ENCODE measurements around the gene TMBIM6.
A peak's percentile ranks its signal among the peaks of the same experiment; 100 is the strongest.

DNA sequence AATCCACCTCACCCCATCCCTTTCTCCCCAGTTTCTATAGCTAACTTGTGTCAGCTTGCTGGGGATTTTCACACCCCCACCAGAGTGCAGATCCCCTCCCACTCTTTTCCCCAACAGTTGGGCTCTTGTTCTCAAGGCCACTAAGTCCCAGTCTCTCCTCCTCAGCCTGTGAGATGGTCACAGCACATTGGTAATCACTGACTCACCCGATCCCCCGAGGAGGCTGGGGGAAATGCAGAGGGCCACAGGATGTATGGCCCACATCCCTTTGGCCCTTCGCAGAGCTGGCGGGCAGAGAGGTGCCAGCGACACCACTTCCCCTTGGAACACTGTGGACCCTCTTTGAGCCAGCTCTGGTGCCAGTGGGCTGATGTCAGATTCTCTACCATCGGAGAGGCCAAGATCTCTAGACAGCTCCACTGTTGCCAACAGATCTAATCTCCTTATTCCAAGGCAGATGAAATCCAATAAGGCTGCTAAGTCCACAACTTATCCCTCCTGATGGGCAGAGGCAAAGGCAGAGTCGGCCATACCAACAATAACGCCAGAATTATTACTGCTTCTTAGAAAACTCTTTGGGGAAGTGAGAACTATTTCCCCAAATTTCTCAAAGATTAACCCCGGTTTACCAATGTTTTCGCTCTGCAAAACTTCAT is 35.8 kb upstream of the TMBIM6 start:
- TF ChIP-seq, protein P1, sequence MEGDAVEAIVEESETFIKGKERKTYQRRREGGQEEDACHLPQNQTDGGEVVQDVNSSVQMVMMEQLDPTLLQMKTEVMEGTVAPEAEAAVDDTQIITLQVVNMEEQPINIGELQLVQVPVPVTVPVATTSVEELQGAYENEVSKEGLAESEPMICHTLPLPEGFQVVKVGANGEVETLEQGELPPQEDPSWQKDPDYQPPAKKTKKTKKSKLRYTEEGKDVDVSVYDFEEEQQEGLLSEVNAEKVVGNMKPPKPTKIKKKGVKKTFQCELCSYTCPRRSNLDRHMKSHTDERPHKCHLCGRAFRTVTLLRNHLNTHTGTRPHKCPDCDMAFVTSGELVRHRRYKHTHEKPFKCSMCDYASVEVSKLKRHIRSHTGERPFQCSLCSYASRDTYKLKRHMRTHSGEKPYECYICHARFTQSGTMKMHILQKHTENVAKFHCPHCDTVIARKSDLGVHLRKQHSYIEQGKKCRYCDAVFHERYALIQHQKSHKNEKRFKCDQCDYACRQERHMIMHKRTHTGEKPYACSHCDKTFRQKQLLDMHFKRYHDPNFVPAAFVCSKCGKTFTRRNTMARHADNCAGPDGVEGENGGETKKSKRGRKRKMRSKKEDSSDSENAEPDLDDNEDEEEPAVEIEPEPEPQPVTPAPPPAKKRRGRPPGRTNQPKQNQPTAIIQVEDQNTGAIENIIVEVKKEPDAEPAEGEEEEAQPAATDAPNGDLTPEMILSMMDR (IDR thresholded peaks at IDR 0.05) = no peak
- no peak for TF ChIP-seq POLR2A (IDR thresholded peaks at IDR 0.05)
- TF ChIP-seq POLR2AphosphoS5 (IDR thresholded peaks at IDR 0.05) = peak; percentile 22
- no peak for TF ChIP-seq EP300 (IDR thresholded peaks at IDR 0.05)
